Measurements from ENCODE around the gene HMCN2. TPM values are rescaled to one million over a fixed set of nuclear protein-coding genes. Genes with fewer than 3 reads are reported as not detected.

Gene HMCN2
- total and polyA plus RNA-seq, 4 donors, result 0.24 to 1.8 (median 0.29) TPM

DNA sequence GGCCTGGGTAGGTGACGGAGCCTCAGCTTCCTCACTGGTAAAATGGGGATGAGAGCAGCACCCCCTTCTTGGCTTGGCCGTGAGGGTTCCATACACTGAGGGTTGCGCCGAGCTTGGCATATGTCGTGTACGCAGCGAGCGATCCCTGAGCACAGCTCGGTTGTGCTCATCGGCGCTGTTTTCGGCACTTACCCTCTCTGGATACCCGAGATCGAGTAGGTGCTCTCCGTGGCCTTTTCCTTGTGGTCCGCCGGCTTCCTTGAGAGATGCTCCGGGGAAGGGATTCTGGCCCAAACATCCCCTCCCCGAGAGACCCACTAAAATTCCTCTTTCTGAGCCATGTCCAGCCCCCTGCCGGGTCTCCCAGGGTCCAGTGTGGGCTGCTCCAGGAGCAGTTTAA is 40.0 kb upstream of the HMCN2 start:
- Histone ChIP-seq H3K27ac (ENCODE audit: low read depth in 1 of 2, low read length in 2 of 2) (no peak overlapping the region), H3K9ac (ENCODE audit: low read depth in 1 of 2, low read length in 2 of 2) (no peak overlapping the region), H3K9me3 (ENCODE audit: control insufficient read depth in 4 of 4, low read length in 3 of 4) (peaks cover 0 to 6% (median 4%) of the 10 kb centered on the region in 4 donors), H3K27me3 (ENCODE audit: control insufficient read depth in 4 of 4, insufficient read depth in 4 of 4, low read length in 3 of 4) (no peaks in the 10 kb centered on the region), H3K36me3 (ENCODE audit: control insufficient read depth in 4 of 4, insufficient read depth in 3 of 4, low read depth in 1 of 4, low read length in 3 of 4) (peaks cover 0 to 1% (median 0%) of the 10 kb centered on the region in 4 donors), H3K4me3 (ENCODE audit: low read depth in 1 of 3, low read length in 3 of 3) (no peak overlapping the region), H3K4me1 (ENCODE audit: control insufficient read depth in 4 of 4, insufficient read depth in 4 of 4, low read length in 3 of 4) (no peaks in the 10 kb centered on the region)
- no peak for DNase-seq (ENCODE audit: low spot score)
- TF ChIP-seq HNF4G (IDR thresholded peaks at IDR 0.05) (no peak), RXRA (IDR thresholded peaks at IDR 0.05) (no peak)
- TF ChIP-seq, protein P1, sequence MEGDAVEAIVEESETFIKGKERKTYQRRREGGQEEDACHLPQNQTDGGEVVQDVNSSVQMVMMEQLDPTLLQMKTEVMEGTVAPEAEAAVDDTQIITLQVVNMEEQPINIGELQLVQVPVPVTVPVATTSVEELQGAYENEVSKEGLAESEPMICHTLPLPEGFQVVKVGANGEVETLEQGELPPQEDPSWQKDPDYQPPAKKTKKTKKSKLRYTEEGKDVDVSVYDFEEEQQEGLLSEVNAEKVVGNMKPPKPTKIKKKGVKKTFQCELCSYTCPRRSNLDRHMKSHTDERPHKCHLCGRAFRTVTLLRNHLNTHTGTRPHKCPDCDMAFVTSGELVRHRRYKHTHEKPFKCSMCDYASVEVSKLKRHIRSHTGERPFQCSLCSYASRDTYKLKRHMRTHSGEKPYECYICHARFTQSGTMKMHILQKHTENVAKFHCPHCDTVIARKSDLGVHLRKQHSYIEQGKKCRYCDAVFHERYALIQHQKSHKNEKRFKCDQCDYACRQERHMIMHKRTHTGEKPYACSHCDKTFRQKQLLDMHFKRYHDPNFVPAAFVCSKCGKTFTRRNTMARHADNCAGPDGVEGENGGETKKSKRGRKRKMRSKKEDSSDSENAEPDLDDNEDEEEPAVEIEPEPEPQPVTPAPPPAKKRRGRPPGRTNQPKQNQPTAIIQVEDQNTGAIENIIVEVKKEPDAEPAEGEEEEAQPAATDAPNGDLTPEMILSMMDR (IDR thresholded peaks at IDR 0.05; ENCODE audit: low read depth, low read length, missing input control), result no peak
- TF ChIP-seq, protein P2, sequence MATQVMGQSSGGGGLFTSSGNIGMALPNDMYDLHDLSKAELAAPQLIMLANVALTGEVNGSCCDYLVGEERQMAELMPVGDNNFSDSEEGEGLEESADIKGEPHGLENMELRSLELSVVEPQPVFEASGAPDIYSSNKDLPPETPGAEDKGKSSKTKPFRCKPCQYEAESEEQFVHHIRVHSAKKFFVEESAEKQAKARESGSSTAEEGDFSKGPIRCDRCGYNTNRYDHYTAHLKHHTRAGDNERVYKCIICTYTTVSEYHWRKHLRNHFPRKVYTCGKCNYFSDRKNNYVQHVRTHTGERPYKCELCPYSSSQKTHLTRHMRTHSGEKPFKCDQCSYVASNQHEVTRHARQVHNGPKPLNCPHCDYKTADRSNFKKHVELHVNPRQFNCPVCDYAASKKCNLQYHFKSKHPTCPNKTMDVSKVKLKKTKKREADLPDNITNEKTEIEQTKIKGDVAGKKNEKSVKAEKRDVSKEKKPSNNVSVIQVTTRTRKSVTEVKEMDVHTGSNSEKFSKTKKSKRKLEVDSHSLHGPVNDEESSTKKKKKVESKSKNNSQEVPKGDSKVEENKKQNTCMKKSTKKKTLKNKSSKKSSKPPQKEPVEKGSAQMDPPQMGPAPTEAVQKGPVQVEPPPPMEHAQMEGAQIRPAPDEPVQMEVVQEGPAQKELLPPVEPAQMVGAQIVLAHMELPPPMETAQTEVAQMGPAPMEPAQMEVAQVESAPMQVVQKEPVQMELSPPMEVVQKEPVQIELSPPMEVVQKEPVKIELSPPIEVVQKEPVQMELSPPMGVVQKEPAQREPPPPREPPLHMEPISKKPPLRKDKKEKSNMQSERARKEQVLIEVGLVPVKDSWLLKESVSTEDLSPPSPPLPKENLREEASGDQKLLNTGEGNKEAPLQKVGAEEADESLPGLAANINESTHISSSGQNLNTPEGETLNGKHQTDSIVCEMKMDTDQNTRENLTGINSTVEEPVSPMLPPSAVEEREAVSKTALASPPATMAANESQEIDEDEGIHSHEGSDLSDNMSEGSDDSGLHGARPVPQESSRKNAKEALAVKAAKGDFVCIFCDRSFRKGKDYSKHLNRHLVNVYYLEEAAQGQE (IDR thresholded peaks at IDR 0.05), result no peak
- WGBS, result 98% methylated on average over 20 of the region's 20 CpGs

GRCh38 chr9:130226112-130226511 is 39.4 kb upstream of the HMCN2 start:
- WGBS, result 94% methylated on average over 12 of the region's 12 CpGs
- no peak for DNase-seq (ENCODE audit: low spot score)
- H3K27ac ChIP-seq (ENCODE audit: low read depth in 1 of 2, low read length in 2 of 2), result no peak overlapping the region
- no peaks in the 10 kb centered on the region for H3K27me3 ChIP-seq (ENCODE audit: control insufficient read depth in 4 of 4, insufficient read depth in 4 of 4, low read length in 3 of 4)
- peaks cover 0 to 6% (median 4%) of the 10 kb centered on the region in 4 donors for H3K9me3 ChIP-seq (ENCODE audit: control insufficient read depth in 4 of 4, low read length in 3 of 4)
- no peak overlapping the region for H3K9ac ChIP-seq (ENCODE audit: low read depth in 1 of 2, low read length in 2 of 2)
- no peaks in the 10 kb centered on the region for H3K4me1 ChIP-seq (ENCODE audit: control insufficient read depth in 4 of 4, insufficient read depth in 4 of 4, low read length in 3 of 4)
- no peak for TF ChIP-seq FOXA1 (IDR thresholded peaks at IDR 0.05)
- TF ChIP-seq FOXA2 (IDR thresholded peaks at IDR 0.05), result no peak
- no peak for TF ChIP-seq HNF4G (IDR thresholded peaks at IDR 0.05)
- no peak for TF ChIP-seq TAF1 (conservative IDR thresholded peaks at IDR 0.05)
- no peak for TF ChIP-seq ZBTB33 (IDR thresholded peaks at IDR 0.05)
- TF ChIP-seq, protein P3, sequence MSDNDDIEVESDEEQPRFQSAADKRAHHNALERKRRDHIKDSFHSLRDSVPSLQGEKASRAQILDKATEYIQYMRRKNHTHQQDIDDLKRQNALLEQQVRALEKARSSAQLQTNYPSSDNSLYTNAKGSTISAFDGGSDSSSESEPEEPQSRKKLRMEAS (IDR thresholded peaks at IDR 0.05), result no peak
- TF ChIP-seq RAD21 (IDR thresholded peaks at IDR 0.05), result no peak
- TF ChIP-seq NR2F2 (IDR thresholded peaks at IDR 0.05), result no peak
- TF ChIP-seq, protein P4, sequence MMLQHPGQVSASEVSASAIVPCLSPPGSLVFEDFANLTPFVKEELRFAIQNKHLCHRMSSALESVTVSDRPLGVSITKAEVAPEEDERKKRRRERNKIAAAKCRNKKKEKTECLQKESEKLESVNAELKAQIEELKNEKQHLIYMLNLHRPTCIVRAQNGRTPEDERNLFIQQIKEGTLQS (IDR thresholded peaks at IDR 0.05), result no peak
- TF ChIP-seq, protein P2 (IDR thresholded peaks at IDR 0.05), result no peak
- TF ChIP-seq JUND (IDR thresholded peaks at IDR 0.05), result no peak
- H3K36me3 ChIP-seq (ENCODE audit: control insufficient read depth in 4 of 4, insufficient read depth in 3 of 4, low read depth in 1 of 4, low read length in 3 of 4), result peaks cover 0 to 1% (median 0%) of the 10 kb centered on the region in 4 donors
- no peak overlapping the region for H3K4me3 ChIP-seq (ENCODE audit: low read depth in 1 of 3, low read length in 3 of 3)

All from liver (tissue), 9 donors.